RCC 7860 (cell line): ENCODE measurements around the gene ALS2.

Source experiments
- DNase-seq: peaks from one replicate; pipeline ENCODE4 v3.0.0-alpha.2; 2015; ENCODE audit warnings: low spot score
- FAIRE-seq: peaks from 2 replicates; lab custom pipeline; 2012; peaks lifted over from hg19 to GRCh38; lab: Jason Lieb, UNC

The ALS2 gene

DNA sequence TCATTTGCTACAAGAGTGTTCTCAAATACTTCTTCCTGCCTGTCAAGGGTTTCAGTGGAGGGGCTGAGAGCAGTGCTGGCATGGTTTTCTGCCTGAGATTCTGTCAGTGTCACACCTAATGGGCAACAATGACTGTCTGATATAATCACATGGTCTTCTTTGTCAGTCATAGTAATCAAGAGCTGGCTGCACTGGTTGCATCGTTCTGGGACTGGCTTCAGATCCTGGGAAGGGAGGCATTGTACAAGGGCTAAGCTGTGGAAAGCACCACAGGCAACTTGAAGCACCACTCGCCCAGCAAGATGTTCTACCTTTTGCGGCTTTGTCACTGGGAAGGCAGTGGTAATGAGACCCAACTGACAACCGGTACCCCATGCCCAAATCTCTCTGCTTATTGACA, 19.6 kb downstream of the ALS2 start:
- DNase-seq (no peak), FAIRE-seq (no peak)

DNA sequence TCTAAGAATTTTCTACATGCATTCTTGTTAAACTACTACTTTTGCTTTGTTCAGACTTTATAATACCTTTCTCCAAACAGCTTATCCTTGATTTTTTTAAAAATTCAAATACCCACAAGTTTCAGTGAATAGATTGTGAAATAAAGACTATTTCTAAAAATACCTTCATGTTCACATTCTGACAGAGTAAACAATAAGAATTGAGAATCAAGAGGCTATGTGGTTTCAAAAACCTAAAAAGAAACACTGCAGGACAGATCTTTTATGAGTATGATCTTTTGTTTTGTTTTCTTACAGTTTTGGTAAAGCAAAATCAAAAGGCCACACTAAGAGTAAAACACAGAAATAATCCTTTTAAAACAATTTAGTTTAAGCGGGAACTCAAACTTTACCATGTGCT, 21.2 kb downstream of the ALS2 start:
- DNase-seq (no peak), FAIRE-seq (no peak)

DNA sequence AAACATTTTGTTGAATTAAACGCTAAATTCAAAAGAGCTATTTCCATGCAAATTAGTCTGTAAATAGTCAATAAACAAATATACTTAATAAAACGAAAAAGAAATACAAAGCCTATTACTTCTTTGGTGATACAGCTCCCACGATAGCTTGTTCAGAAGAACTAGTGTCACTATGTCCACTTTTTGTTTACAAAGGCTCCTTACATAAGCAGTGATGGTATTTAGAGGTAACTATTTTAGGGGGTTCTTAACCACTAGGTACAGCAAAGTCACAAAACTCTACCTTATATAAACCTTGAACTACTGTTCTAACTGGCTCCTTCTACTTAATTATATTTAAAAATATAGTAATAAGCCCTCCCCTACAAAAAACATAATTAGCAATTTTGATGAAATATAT, 21.9 kb downstream of the ALS2 start:
- FAIRE-seq (no peak), DNase-seq (no peak)

DNA sequence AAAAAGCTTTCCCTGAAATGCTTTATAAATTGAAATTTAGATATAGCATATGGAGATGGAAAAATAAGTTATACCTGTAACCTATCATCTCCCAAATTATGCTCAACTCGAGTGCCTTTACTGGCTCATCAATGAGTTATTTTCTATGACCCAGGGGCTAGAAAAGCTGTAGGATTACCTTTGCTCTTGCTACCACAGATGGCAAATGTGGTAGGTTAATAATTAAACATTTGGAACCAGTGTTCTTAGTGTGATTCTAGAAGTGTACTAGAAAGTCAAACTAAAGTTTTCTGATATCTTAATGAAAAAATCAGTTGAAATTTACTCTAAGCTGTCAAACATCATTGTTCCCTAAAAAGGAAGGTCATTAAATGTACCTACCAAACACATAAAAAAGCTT, 22.5 kb downstream of the ALS2 start:
- peak; percentile 17 for DNase-seq
- peak; percentile 80 for FAIRE-seq

DNA sequence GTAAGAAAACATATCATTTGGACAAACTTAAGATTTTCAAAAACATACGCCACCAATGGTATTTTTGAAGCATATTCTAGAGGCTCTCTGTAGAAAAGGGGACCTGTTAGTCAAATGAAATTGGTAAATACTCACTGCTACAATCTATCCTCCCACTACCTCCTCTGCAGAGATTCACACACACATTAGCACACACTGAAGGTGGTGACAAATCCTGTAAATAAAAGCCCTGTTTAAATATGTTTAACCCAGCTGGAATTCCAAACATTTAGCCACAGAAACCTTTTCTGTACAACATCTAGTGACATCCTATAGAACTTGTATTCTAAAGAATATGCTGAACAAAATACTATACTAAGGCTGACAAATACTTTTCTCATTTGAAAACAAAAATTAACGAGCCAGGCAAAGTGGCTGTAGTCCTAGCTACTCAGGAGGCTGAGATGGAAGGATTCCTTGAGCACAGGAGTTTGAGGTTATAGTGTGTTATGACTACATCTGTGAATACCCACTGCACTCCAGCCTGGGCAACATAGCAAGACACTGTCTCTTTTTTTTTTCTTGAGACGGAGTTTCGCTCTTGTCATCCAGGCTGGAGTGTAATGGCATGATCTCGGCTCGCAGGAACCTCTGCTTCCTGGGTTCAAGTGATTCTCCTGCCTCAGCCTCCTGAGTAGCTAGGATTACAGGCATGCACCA, 25.9 kb downstream of the ALS2 start:
- FAIRE-seq (no peak), DNase-seq (no peak)

DNA sequence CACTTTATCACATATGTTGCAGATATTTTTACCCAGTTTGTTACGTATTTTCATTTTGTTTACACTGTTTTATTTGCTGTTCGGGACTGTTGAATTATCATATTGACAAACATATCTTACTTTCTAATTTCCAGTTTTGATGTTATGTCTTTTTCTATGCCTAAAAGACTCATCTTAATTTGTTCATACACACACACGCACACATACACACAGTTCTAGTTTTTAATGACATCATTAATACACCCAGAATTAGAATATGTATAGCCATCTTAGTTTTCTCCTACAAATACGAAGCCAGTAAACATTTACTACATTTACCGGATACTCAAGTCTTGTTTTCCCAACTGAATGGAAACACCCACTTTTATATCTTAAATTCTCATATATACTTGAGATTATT, 29.2 kb downstream of the ALS2 start:
- DNase-seq (no peak), FAIRE-seq (no peak)

DNA sequence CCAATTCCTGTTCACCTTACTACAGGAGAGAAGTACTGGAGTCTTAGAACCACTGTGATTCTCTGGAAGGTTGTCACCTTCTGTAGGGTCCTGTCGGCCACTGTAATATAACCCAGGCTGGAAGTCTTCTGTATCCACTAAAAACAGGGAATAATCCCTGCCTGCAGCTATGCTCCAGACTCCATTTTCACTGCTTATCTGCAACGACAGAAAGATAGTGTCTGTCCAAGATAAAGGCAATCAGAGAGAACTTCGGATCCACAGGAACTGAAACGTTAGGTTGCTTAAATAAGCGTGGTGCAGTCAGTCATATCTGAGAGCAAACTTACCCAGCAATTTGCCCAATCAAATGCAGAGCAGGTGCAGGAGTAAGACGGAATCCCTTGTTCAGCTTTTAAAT, 34.2 kb downstream of the ALS2 start:
- DNase-seq: no peak
- no peak for FAIRE-seq

DNA sequence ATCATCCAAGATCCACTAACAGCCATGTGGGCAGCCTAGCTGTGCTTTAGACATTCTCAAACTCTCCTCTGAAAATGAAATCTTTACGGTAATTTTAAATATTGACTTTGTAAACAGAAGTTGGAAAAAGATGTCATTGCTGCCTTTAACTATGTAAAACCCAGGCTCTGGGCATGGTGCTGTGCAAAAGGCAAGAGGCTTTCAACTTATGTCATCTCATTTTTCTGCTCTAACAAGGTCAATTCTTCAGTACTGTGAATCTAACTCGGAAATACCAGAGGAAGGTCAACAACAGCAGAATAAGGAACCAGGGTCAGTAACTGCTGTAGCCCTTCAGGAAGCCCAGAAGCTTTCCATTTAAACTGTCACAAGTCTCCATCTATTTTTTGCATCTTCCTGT, 45.2 kb downstream of the ALS2 start:
- DNase-seq: no peak
- FAIRE-seq: no peak

DNA sequence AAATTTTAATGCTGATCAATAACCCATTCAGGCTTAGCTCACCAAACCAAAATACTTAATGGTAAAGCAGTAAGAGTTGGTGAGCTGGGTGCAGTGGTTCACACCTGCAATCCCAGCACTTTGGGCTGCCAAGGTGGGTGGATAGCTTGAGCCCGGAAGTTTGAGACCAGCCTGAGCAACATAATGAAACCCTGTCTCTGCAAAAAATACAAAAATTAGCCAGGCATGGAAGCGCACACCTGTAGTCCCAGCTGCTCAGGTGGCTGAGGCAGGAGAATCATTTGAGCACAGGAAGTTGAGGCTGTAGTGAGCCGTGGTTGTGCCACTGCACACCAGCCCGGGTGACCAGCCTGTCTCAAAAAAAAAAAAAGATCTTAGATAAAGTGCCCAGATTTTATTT, 46.6 kb downstream of the ALS2 start:
- DNase-seq (no peak), FAIRE-seq (no peak)

DNA sequence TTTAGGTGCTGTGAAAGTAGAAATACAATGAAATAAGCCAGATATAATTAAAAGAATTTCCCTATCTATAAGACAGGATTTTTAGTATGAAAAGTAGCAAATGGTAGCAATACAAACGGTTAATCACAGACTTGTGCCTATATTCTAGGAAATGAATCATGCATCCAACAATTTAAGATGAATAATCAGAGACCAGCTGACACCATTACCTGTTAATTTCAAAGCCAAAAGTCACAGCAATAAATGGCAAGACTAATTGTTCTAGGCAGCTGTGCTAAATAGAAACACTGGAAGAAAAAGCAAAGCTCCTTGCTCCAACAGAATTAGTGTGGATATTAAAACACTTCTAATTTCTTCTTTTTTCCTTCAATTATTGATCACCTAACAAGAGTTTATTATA, 47.2 kb downstream of the ALS2 start:
- DNase-seq: no peak
- FAIRE-seq: no peak

DNA sequence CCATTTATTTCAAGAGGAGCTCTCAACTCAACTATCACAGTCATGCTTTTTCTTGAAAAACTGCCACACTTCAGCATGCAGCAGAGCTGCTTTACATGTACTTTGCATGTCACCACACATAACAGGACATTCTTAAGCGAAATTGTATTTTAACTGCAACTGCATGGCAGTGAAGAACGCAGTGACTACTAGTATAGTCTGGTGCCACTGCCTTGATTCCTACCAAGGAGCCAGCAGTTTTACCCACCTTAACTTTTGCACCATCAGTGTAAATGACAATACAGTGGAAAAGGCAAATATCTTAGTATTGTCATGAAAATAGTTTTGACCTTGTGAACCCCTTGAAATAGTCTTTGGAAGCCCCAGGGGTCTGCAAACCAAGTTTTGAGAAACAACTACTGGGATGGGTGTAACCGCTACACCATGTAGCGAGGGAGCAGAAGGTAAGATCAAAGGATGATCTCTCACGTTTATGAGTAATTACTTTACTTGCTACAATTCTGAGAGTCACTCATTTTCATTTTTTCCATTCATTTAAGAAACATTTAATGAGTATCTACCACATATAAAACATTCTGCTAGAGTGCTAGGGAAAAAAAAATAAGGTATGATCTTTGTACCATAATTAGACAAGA, 50.0 kb downstream of the ALS2 start:
- DNase-seq (no peak), FAIRE-seq (no peak)

DNA sequence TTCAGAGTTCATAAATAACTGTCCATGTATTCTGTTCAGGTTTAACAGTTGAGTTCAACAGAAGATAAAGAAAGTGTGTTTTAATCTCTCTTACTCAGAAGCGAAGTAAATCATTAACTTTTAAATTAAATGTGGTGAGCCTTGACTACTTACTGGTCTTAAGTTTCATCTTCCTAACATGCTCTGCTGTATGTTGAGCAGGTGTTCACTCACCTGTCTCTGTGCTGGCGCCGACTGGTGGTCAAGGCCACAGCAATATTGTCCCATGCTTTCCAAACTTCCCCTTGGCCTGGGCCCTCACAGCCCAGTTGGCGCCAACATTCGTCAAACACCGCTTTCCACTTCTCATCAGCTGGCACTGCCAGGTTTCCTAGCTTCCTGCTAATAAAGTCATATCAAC, 65.3 kb downstream of the ALS2 start:
- FAIRE-seq: peak; percentile 68

DNA sequence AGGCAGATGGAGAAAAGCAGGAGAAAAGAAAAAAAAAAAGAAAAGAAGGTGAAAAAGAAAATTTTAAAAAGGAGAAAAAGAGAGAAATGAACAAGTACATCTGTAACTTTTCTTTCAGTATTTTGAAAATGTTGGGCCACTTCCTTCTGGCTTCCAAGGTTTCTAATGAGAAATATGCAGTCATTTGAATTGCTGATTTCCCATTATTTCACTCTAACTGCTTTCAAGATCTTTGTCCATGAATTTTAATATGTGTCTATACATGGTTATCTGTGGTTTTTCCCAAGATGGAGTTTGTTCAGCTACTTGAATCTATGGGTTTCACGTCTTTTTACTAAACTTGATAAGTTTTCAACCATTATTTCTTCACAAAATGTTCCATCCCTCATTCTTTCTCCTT, 68.0 kb downstream of the ALS2 start:
- no peak for FAIRE-seq

More for the DNA sequence above, 65.3 kb downstream of the ALS2 start:
- no peak for DNase-seq

DNA sequence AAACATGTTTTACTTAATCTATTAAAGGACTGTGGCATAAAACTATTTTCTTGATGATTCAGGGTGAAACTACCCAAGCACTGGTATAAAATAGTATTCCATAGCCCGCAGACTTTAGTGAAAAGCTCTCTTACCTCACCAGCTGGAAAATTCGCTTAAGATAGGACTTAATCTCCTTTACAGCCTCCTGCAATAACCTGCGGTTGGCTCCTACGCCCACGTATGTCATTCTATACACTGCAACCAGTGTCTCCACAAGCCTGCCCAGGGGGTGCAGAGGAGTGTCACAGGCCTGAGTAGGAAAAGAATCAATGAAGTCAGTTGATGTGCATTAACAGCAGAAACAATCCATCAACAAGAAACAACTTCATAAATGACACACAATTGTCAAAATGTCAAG, 71.0 kb downstream of the ALS2 start:
- FAIRE-seq (no peak), DNase-seq (no peak)

More for the DNA sequence above, 68.0 kb downstream of the ALS2 start:
- no peak for DNase-seq

DNA sequence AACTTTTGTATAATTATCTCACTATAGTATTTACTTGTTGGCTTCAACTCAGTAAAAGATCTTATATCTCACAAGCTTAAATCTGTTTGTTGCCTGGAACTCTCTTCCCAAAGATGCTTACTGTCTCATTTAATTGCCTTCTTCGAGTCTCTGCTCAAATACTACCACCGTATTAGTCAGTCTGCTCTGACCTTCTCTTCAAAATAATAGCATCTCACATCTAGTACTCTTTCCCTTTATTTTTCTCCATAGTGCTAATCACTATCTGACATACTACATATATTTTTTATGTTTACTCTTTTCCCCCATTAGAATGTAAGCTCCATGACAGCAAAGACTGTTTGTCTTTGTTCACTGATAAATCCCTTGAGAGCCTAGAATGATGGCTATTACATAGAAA, 71.7 kb downstream of the ALS2 start:
- FAIRE-seq (no peak), DNase-seq (no peak)

DNA sequence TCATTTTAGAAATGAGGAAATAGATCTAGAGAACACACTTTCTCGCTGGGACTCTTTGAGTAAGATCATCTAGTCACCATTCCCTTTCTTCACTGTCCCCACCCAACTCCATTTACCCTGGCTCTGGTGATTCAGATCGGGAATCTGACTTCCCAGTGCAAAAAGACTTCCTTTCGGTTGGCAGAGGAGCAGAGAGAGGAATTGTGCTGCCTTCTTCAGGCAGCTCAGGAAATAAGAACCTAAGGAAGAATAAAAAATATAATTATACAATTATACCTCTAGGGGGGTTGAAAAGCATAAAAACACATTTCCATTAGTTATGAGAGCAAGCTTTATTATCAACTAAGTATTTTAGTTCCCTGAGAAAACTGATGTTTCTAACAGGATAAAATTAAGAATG, 73.0 kb downstream of the ALS2 start:
- FAIRE-seq (no peak), DNase-seq (no peak)

DNA sequence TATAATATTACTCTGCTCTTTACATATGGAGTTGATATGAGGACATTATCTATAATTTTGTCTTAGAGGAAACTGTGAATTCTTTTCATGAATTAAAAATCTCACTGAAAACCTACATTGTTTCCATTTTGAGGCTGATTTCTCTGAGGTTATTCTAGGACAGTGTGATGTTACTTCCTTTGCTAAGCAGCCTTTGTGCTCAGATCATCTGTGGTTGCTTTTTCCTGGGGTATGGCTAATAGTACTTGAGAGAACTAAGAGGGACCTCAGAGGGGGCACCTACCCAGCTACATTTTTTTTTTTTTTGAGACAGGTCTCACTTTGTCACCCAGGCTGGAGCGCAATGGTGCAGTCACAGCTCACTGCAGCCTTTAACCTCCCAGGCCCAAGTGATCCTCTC, 73.6 kb downstream of the ALS2 start:
- no peak for FAIRE-seq
- no peak for DNase-seq

DNA sequence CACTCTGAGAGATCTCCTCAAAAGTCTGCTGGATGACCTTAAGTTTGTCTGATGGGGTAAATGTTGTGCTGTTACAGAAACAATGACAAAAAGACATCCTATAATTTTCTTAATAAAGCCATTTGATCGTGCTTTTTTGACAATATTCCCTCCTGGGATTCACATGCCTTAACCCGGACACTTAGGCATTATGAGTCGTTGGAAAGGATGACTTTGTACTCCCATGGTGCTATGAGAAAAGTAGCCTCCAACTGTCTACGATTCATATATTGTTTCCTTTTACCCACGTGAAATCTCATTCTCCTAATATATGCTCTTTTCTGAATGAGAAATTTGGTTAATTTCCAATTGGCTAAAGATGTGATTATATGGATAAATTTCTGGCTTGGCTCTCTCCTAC, 76.2 kb downstream of the ALS2 start:
- FAIRE-seq: no peak
- DNase-seq: no peak

DNA sequence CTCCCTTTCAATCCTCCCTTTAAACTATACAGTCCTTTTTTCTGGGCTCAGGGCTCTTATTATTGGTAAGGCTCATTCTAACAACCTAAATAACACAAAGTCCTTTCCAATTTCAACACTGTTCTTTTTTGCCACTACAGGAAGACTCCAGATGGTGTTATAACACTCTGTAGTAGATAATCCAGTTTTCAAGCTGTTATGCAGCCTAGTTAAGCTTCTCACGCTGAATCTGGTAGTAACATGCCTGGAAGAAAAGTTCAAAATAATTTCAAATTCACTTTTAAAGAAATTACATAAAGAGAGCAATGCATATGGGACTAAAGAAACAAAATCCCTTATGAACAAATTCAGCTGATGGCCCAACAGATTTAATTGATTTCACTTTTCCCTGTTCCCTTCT, 79.1 kb downstream of the ALS2 start:
- DNase-seq (no peak), FAIRE-seq (no peak)

DNA sequence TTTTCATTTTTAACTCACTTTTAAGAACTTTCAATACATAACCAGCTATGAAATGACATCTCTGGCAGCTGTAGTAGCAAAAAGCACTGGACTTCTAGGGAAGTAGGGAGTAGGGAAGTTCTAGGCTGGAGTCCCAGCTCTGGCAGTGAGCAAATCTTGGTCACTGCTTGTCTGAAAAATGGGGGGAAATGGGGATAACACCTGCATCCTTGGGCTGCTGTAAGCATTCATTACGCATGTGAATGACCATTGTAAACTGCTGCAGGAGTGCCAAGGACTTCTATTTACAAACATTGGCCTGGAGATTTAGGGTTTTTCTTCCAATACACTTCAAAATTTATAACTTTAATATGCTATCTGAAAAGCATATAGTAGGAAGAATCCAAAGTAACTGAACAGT, 81.3 kb downstream of the ALS2 start:
- FAIRE-seq: no peak
- DNase-seq: no peak

DNA sequence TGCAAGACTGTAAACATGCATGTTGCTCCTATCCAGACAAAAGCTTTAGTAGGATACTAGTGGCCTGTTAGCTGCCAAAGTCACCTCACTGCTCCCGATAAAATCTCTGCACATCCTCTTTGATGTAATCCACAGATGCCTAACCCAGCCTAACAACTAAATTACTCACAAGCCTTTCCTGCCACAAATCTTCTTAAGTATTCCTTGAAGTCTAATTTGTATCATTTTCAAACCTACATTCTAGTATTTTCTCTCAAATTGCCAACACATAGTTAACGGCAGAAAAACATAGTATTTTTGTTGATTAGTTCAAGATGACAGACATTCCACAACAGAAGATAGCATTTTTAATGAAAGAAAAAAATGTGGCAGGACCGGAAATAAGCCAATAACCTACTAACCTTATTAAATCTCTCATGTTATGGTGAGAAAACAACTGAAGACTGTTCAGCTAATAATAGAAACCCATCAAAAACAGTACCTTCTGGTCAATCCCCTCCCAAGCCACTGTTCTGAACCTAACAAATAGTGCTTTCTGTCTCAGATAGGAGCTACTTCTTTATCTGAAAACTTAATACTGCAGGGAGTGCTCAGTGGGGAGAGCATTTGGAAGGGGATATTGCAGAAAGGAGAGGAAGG, 82.0 kb downstream of the ALS2 start, which contains the start of gene MPP4:
Gene MPP4, minus strand, starts transcription at position 57 of the 639 bp plus-strand sequence. CDS start 4,690 bp downstream, outside the sequence.
- FAIRE-seq: no peak
- peak; percentile 31 for DNase-seq

DNA sequence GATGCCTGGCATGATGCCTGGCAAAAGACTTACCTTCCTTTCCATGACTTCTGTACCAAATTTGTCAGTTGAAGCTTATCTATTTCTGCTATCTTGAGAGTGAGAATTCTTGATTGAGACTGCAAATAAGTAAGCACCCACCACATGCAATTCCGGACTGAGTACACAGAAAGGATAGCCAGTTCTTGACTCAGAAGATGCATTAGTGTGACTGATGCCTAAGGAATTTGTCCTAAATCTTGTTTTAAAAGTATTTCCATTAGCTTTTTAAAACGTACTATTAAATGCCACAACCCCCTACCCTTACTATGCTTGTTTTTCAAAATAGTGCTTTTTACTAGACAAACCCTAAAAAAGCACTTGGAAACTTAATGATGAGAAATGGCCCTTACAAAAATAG, 82.8 kb downstream of the ALS2 start:
- FAIRE-seq (peak; percentile 57), DNase-seq (peak; percentile 76)
